Measurements from ENCODE around the gene TMSB10.

The TMSB10 gene

GRCh38 chr2:84880645-84881521 lies 24.6 kb upstream of the TMSB10 start, which contains the start of gene TRABD2A:
Gene TRABD2A, minus strand, starts transcription at chr2:84881084. Its CDS starts 45 bp downstream, at chr2:84881039.
- DNase-seq, result peak; percentile 54

- DNase-seq, result peak; percentile 89
Measured at GRCh38 chr2:84881581-84882413, 23.7 kb upstream of the TMSB10 start.

GRCh38 chr2:84882414-84882738 lies 23.1 kb upstream of the TMSB10 start:
- DNase-seq, result no peak

GRCh38 chr2:84882775-84883550 lies 22.5 kb upstream of the TMSB10 start:
- no peak for DNase-seq

GRCh38 chr2:84884449-84884848 lies 21.0 kb upstream of the TMSB10 start:
- no peak for DNase-seq

GRCh38 chr2:84885111-84885510 lies 20.3 kb upstream of the TMSB10 start:
- no peak for DNase-seq

- no peak for DNase-seq
Measured at GRCh38 chr2:84886791-84887190, 18.7 kb upstream of the TMSB10 start.

GRCh38 chr2:84888401-84889276 lies 16.8 kb upstream of the TMSB10 start:
- DNase-seq, result peak; percentile 20

GRCh38 chr2:84889332-84889731 lies 16.1 kb upstream of the TMSB10 start:
- no peak for DNase-seq

GRCh38 chr2:84891355-84892010 lies 14.0 kb upstream of the TMSB10 start:
- no peak for DNase-seq

GRCh38 chr2:84894131-84894586 lies 11.3 kb upstream of the TMSB10 start:
- peak; percentile 47 for DNase-seq

GRCh38 chr2:84894758-84895520 lies 10.5 kb upstream of the TMSB10 start:
- no peak for DNase-seq

GRCh38 chr2:84896567-84896966 lies 8.9 kb upstream of the TMSB10 start:
- no peak for DNase-seq

- no peak for DNase-seq
Measured at GRCh38 chr2:84897773-84898172, 7.7 kb upstream of the TMSB10 start.

- no peak for DNase-seq
Measured at GRCh38 chr2:84899304-84900204, 5.9 kb upstream of the TMSB10 start.

GRCh38 chr2:84900971-84901370 lies 4.5 kb upstream of the TMSB10 start:
- DNase-seq, result no peak

- DNase-seq, result no peak
Measured at GRCh38 chr2:84901593-84902120, 3.8 kb upstream of the TMSB10 start.

GRCh38 chr2:84902526-84902925 lies 2.9 kb upstream of the TMSB10 start:
- DNase-seq, result no peak

- no peak for DNase-seq
Measured at GRCh38 chr2:84904151-84904550, 1.3 kb upstream of the TMSB10 start.

Measured in DMS53 (cell line).